ENCODE measurements around the gene RAB11FIP4.

RAB11FIP4 gene

GRCh38 chr17:31431852-31432658, 40.6 kb downstream of the RAB11FIP4 start:
- no peak for DNase-seq (ENCODE audit: low read depth)
- H3K4me3 ChIP-seq (ENCODE audit: control insufficient read depth, low read depth, low read length), result no peak overlapping the region

GRCh38 chr17:31433091-31433790, 41.8 kb downstream of the RAB11FIP4 start:
- no peak for DNase-seq (ENCODE audit: low read depth)
- no peak overlapping the region for H3K4me3 ChIP-seq (ENCODE audit: control insufficient read depth, low read depth, low read length)
- TF ChIP-seq, protein P1, sequence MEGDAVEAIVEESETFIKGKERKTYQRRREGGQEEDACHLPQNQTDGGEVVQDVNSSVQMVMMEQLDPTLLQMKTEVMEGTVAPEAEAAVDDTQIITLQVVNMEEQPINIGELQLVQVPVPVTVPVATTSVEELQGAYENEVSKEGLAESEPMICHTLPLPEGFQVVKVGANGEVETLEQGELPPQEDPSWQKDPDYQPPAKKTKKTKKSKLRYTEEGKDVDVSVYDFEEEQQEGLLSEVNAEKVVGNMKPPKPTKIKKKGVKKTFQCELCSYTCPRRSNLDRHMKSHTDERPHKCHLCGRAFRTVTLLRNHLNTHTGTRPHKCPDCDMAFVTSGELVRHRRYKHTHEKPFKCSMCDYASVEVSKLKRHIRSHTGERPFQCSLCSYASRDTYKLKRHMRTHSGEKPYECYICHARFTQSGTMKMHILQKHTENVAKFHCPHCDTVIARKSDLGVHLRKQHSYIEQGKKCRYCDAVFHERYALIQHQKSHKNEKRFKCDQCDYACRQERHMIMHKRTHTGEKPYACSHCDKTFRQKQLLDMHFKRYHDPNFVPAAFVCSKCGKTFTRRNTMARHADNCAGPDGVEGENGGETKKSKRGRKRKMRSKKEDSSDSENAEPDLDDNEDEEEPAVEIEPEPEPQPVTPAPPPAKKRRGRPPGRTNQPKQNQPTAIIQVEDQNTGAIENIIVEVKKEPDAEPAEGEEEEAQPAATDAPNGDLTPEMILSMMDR (IDR thresholded peaks at IDR 0.05; ENCODE audit: control insufficient read depth, insufficient read depth, low read depth, low read length, missing control alignments), result no peak

More at GRCh38 chr17:31431852-31432658, 40.6 kb downstream of the RAB11FIP4 start:
- TF ChIP-seq, protein P1 (IDR thresholded peaks at IDR 0.05; ENCODE audit: control insufficient read depth, insufficient read depth, low read depth, low read length, missing control alignments), result no peak

DNA sequence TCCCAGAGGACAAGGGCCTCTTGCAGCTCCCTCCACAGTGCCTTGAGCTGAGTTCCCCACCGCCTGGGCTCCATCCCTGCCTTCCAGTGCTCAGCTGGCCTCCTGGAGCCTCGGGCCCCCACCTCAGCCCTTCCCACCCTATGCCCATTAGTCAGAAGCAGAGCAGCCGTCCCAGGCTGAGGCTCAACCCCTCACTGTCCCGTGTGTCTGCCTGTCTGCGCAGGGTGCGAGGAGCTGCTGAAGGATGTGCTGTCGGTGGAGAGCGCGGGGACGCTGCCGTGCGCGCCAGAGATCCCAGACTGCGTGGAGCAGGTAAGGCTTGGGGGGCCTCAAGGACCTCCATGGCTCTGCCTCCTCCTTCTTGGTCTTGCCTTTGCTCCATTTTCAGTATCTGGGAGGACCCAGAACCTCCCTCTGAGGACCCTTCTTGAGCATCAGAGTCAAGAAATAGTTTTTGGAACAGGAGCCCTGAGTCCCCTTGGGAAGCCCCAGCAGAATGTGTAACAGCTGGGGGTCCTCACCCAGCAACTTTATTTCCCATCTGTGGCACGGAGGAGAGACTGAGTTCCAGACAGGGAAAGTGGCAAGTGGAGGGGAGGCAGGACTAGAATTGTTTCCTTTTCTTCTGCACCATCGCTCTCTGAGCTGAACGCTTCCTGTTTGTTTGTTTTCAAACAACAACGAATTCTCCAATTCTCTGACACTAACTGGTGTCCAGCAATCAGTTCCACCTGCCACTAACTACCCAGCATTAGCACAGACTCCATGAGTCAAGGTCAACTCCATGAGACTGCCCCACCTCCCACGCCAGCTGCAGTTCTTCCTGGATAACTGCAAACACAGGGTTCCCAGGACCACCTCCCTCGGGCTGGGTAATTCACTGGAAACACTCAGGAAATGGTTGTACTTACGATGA, 42.6 kb downstream of the RAB11FIP4 start:
- TF ChIP-seq, protein P1 (IDR thresholded peaks at IDR 0.05; ENCODE audit: control insufficient read depth, insufficient read depth, low read depth, low read length, missing control alignments), result no peak
- no peak for DNase-seq (ENCODE audit: low read depth)

GRCh38 chr17:31434727-31435050, 43.2 kb downstream of the RAB11FIP4 start:
- TF ChIP-seq, protein P1 (IDR thresholded peaks at IDR 0.05; ENCODE audit: control insufficient read depth, insufficient read depth, low read depth, low read length, missing control alignments), result no peak
- H3K4me3 ChIP-seq (ENCODE audit: control insufficient read depth, low read depth, low read length), result no peak overlapping the region

More for the DNA sequence above, 42.6 kb downstream of the RAB11FIP4 start:
- no peak overlapping the region for H3K4me3 ChIP-seq (ENCODE audit: control insufficient read depth, low read depth, low read length)

DNA sequence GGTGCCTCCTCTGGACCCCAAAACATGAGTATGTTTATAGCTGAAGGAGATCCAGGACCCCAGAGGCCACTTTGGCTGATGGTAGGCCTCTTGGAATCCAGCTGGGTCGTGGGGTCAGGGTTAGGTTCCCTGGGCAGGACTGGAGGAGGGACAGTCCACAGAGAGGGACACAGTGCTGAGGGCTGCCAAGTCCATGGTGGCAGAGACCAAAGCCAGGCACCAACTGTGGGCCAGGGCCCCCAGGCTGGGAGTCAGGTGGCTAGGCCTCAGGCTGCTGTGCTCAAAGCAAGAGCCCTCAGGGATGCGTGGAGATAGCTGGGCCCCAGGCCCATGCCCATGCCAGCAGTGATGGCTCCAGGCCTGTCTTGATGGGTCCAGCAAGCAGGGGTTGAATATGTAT, 44.1 kb downstream of the RAB11FIP4 start:
- TF ChIP-seq, protein P1 (IDR thresholded peaks at IDR 0.05; ENCODE audit: control insufficient read depth, insufficient read depth, low read depth, low read length, missing control alignments), result no peak
- DNase-seq (ENCODE audit: low read depth), result no peak
- H3K4me3 ChIP-seq (ENCODE audit: control insufficient read depth, low read depth, low read length), result no peak overlapping the region

More at GRCh38 chr17:31434727-31435050, 43.2 kb downstream of the RAB11FIP4 start:
- DNase-seq (ENCODE audit: low read depth), result no peak

- TF ChIP-seq, protein P1 (IDR thresholded peaks at IDR 0.05; ENCODE audit: control insufficient read depth, insufficient read depth, low read depth, low read length, missing control alignments), result no peak
- DNase-seq (ENCODE audit: low read depth), result no peak
- H3K4me3 ChIP-seq (ENCODE audit: control insufficient read depth, low read depth, low read length), result no peak overlapping the region
Observed at GRCh38 chr17:31437720-31438400, 46.4 kb downstream of the RAB11FIP4 start.

Measured in AG09309 (cell line).